GM19240 (cell line): ENCODE measurements around the gene NXPH3.
"Not testable (repeated sequence)": the region's sequence is repeated elsewhere in the genome, so short reads cannot be mapped to it uniquely, and the experiment has no call there.

Source experiments
- DNase-seq: peaks from one replicate; pipeline ENCODE4 v3.0.0; 2011; ENCODE audit warnings: low spot score; ENCODE audit not compliant: insufficient read length

Gene NXPH3

DNA sequence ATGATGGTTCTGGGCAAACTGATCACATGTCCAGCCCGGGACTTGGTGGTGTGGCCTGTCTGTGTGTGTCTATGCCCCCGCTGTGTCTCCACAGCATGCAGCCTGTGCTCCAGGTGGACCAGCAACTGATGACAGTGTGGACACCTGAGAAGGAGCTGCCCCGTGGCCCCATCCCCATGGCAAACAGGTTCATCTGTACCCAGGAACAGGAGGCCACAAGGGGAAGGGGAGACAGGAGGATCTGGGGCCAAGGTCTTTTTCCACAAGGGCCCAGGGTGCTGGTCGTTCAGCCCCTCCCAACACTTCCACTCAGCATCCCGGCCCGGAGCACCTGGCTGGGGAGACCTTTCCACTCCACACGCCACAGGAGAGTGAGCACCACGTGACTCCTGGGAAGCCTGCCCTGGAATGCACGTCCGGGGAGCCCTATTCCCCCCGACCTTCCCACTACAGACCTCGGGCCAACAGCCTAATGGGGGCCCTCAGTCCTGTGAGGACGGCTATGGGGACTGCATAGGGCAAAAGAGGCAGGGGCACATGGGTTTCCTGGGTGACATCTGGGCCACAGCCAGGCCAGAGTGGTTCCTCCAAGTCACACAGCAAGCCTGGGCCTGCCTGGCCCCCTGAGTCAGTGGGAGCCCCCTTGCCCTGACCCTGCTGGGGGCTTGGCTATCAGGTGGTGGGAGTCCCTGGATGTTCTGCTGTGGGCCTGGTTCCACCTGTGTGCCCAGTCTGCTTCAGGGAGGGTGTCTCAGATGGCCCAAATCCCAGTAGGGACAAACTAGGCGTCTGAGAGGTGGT, 20.8 kb upstream of the NXPH3 start:
- no peak for DNase-seq

DNA sequence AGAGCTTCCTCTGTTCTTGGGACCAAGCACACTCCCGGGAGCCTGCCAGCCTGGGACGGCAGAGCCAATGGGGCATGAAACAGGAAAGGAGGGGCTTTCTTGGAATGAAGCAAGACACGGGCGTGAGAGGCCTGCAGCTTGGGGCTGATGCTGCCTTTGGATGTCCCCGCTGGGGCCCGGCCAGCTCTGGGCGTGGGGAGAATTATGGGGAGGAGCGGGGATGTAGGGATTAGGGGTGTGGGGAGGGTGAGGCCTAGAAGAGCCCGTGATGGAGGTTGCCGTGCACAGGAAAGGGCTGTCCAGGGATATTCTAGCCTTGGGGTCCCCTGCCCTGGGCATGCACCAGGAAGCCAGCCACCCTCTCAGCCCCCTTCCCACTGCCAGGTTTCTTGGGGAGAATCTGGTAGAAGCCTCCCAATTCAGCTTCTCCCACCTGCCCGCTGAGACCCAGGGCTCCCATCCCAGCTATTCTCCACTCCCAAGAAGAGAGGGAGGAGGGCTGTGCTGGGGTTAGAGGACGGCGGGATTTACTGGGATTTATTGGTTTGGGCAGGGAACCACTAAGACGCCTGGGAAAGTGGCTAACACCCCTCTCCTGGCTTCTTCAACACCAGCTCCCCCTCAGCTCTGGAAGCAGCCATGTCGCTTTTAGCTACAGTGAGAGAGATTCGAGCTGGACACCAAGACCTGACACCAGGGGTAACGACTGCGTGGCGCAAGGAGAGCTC, 20.0 kb upstream of the NXPH3 start:
- DNase-seq: no peak

DNA sequence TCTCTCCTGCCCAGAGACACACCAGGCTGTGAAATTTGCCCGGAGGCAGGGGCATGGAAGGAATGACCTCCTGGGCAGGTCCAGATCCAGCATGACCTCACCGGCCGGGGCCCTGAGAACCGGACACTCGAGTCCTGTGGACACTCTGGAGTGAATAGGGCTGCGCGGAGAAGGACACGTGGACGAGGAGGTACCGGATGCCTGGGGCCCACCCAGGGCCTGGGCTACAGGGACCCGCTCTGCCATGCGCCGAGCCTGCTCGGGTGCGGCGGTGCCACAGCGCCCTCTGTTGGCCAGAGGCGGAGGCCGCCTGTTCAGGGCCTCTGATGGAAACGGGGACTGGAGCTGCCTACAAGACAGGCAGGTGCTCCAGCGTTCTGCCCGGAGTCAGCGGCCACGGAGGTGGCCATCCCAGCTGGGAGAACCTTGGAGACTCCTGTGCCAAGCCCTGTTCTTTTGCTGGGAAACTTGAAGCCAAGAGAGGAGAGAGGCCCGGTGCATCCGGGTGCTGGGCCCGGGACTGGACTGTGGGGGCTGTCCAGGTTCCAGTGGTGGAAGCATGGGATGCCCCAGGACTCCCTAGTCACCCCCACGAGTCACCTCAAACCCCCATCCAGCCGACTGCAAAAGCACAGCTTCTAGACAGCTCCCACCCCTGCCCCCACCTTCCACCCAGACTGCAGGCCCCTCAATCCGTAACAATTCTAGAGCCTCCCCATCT, 19.3 kb upstream of the NXPH3 start:
- DNase-seq: peak; percentile 89

- no peak for DNase-seq
These were observed 18.2 kb upstream of the NXPH3 start for GRCh38 chr17:49557312-49558024.

DNA sequence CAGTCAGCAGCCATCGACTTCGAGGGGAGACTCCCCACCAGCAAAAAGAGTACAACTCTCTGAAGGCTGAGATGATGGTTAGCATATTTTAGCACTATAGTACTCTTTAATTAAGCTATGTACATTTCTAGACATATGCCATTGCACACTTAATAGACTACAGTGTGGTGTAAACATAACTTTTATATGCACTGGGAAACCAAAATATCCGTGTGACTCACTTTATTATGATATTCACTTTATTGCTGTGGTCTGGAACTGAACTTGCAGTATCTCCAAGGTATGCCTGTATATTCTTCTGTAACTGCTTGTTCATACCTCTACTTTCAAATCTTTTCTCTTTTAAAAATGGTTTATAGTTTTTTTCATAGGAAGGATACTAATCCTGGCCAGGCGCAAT, 11.0 kb upstream of the NXPH3 start:
- no peak for DNase-seq

- DNase-seq: no peak
These were observed 9.7 kb upstream of the NXPH3 start for GRCh38 chr17:49565948-49566491.

DNA sequence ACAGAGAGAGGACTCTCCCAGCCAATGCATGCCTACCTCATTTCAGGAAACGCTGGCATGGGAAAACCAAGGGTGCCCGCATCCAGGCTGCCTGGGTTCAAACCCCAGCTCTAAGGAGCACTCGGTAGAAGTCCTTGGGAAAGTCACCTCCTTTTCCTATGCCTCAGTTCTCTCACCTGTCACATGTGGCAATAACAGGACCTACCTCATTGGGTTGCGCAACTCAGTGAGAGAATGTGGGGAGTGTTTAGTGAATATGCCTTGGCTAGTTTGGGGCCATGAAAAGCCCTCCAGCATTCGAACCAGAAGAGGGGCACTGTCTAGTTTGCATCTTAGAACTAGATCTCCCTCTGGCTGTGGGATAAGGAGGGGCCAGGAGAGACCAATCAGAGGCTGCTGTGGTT, 9.0 kb upstream of the NXPH3 start:
- DNase-seq: no peak

GRCh38 chr17:49567104-49567521, 8.6 kb upstream of the NXPH3 start:
- no peak for DNase-seq

DNA sequence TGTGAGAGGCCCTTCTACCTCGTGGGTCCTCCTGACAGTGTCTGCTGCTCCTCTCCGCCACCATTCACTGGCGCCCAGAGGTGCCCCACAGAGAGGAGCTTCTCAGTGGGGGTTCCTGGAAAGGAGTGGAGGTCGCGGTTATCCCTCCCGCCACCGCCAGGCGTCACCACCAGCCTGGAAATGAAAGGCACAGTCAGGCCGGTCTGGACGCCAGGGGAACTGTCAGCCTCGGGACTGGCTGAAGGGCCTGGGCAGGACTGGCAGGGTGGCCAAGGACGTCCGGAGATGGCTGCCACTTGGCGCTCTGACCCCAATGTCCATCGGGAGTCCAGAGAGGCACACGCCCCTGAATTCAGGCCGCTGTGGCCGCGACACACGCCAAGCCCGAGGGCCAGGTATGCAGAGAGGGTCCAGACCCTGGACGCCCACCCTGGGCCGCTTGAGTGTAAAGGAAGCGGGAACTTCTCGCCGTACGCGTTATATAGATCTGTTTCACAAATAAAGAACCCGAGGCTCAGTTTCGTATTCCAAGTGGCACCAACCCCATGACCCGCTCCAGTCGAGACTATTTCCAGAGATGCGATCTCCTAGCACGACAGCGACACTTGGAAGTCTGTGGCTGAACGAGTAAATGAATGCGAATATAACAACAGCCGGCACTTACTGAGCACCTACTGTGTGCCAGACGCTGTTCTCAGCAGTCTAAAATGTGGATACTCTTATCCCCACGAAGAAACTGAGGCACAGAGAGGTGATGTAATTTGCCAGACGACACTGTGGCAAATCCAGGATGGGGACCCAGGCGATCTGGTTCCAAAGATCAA, 7.6 kb upstream of the NXPH3 start:
- DNase-seq: peak; percentile 50

DNA sequence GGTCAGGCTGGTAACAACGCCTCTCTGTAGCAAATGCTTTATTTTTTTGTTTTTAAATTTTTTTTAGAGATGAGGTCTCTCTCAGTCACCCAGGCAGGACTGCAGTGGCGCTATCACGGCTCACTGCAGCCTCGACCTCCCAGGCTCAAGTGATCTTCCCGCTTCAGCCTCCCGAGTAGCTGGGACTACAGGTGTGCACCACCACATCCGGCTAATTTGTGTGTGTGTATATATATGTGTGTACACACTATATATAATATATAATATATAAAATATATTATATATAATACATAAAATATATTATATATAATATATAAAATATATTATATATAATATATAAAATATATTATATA, 7.0 kb upstream of the NXPH3 start:
- not testable (repeated sequence) for DNase-seq

DNA sequence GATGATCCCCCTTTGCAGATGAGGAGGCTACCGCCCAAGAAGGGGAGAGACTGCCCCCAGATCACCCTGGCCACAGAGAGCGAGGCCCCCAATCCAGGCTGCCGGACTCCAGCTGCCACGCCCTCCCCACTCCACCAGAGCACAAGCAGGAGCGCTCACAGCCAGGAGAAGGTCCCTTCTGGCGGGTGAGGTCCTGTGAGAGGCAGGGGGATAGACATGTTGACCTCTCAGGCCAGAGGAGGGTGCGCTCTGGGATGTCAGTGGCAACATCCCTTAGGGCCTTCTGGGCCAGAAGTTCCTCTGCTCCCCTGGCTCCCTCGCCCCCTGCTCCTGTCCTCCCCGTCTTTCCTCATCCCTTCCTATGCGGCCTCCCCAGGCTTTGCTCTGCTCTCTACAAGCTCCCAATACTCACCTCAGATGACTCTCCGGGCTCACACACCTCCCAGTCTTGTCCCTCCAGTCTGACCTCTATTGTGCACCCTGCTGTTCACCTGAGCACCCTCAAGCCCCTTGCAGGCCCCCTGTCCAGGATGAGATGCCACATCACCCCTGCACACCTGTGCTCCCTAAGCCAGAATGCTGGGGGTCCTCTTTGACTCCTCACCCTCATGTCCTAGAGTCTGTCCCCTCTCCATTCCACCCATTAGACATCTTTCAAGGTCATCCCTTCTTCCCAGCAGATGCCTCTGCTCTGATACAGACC, 5.0 kb upstream of the NXPH3 start:
- DNase-seq: no peak

DNA sequence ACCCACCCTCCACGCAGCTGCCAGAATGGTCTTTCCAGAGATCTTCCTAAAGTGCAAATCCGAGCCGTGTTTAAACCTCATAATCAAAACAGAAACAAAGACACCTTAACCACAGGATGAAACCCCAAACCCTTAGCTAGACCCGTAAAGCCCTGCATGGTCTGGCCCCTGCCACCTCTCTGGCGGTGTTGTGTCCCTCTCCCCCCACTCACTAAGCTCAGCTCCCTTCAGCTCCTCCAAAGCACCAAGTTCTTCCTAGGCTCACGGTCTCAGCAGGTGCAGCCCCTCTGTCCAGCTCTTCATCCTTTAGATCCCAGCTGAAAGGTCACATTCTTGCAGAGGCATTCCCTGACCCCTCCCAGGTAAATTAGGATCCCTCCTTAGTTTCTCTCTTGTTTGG, 4.4 kb upstream of the NXPH3 start:
- no peak for DNase-seq

DNA sequence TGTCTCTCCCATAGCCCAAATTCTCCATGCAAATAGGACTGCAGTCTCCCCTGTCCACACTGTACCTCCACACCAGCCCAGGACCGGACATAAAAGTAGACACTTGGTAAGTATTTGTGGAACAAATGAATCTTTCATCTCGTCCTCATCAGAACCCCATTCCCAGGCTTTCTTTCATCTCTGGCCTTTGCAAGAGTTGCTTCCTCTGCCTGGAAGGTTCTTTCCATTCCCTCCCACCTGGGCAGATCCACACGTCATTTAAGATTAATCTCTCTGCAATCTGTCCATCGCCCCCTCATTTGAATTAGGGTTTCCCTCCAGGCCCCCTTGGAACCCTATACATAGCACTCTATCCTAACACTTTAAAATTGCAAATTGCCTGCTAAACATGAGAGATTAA, 3.9 kb upstream of the NXPH3 start:
- DNase-seq: no peak

DNA sequence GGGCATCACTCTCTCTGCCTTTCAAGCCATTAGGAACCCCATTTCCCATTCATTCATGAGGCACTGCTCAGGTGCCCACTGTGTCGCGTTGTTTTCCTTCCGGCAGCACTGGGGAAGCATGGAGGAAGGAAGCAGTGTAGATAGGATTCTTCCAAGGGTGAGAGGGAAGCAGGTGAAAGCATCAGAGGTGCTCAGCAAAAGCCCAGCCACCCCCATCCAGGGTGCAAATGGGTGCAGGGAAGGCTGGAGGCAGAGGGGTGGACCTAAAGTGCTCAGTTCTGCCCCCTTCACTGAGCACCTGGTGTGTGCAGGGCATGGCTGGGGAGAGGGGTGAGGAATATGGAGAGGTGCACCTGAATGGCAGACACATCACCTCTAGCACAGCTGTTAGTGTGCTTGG, 3.4 kb upstream of the NXPH3 start:
- DNase-seq: no peak

- no peak for DNase-seq
These were observed 2.8 kb upstream of the NXPH3 start for GRCh38 chr17:49572806-49573420.

DNA sequence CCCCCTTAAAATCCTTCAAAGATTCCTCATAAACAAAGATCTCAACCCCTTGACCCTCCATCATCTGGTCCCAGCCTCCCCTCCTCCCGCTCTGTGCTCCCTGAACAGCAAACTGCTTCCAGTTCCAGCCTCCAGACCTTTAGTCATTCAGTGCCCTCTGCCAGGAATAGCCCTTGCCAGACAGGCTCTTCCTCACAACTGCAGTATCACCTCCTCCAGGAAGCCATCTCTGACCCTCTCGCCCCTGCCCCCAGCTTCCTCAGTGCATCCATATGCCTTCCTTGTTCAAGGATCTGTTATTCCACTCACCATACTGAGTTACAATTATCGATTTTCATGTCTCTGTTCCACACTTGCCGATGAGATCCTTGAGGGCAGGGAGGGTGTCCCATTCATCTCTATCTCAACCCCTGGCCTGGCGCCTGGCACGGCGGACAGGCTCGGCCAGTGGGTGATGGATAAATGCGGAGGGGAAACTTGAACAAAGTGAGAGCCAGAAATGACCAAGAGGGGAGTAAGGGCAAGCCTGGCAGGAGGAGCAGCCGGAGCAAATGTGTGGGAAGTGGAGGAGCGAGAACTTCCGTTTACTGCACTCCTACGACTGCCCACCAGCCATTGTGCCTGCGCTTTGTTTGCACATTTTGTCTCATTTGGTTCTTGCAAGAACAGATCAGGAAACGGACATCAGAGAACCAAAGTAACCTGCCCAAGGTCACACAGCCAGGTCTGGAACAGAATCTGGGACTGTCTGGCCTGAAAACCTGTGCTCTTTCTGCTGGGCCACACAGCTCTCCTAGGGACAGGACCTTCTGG, 2.0 kb upstream of the NXPH3 start:
- no peak for DNase-seq

DNA sequence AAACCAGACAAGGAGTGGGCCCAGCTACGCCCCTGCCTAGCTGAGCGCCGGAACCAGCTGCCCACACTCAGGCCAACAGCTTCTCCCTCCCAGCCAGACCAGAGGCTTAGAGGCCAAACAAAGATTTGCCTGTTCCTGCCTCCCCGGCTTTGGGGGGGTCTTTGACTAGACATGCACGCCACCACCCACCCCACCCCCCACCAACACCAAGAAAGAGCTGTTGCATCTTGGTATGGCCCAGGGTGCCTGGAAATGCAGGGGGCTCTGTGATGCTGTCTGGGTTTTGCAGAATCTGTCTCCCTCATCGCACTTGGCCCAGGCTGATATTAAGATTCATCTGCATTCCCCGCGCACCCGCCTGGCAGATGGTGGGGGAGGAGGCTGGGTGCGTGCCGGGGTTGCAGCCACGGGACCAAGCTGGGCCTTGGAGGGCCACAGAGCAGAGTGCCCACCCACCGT, 1.3 kb upstream of the NXPH3 start:
- no peak for DNase-seq

GRCh38 chr17:49574945-49575678, 559 bp upstream of the NXPH3 start:
- no peak for DNase-seq
